Endothelial cell of umbilical vein (primary cell): ENCODE data around the gene TRMT1. TPM values are rescaled to one million over a fixed set of nuclear protein-coding genes. Genes with fewer than 3 reads are reported as not detected.
A peak's percentile ranks its signal among the peaks of the same experiment; 100 is the strongest.

Experiments
- BruUV-seq: library from RNA; stranded (reverse); fragments of 400-500 nt; replicated peaks from 2 replicates; lab custom pipeline; 2021; lab: Mats Ljungman, UMichigan
- CTCF ChIA-PET: fragments of 300-600, 350-600 bp; sonication (Branson Sonifier 250); formaldehyde crosslinking; loops from one replicate; lab custom pipeline; 2021; ENCODE audit warnings: antibody characterized with exemption, inconsistent platforms; lab: Charles Lee
- POLR2A ChIA-PET: fragments of 300-600, 350-600 bp; sonication (Branson Sonifier 250); formaldehyde crosslinking; loops from one replicate; lab custom pipeline; 2021; ENCODE audit warnings: antibody characterized with exemption, inconsistent platforms; lab: Charles Lee
- DNase-seq: peaks from one replicate; pipeline ENCODE4 v3.0.0-alpha.2; 2011; ENCODE audit warnings: low read depth, low spot score
- FAIRE-seq: peaks from 2 replicates; lab custom pipeline; 2011; peaks lifted over from hg19 to GRCh38; lab: Jason Lieb, UNC
- H2AFZ ChIP-seq: 2 replicates; pipeline ENCODE4 v1.6.0; 2012; ENCODE audit warnings: low read depth, low read length, control low read depth, inconsistent platforms
- H3K27ac ChIP-seq: 2 replicates; pipeline ENCODE4 v1.5.1; 2011; ENCODE audit warnings: low read depth, mild to moderate bottlenecking, control low read depth, low read length, moderate library complexity; ENCODE audit not compliant: insufficient read depth
- H3K27me3 ChIP-seq, 2 experiments: 2 replicates each; pipeline versions ENCODE4 v1.6.0 to v1.6.1; 2011; ENCODE audit warnings: low read length in 2 of 2, mixed read lengths in 1 of 2; ENCODE audit not compliant: control insufficient read depth in 2 of 2, insufficient read depth in 2 of 2
- H3K36me3 ChIP-seq, 2 experiments: 2 replicates in 1 of 2; 3 replicates in 1 of 2; pipeline ENCODE4 v1.5.1; 2011; ENCODE audit warnings: low read length in 2 of 2, mild to moderate bottlenecking in 1 of 2, moderate library complexity in 1 of 2; ENCODE audit not compliant: control insufficient read depth in 2 of 2, insufficient read depth in 2 of 2; ENCODE audit errors: extremely low read depth in 1 of 2
- H3K4me1 ChIP-seq: 3 replicates; pipeline ENCODE4 v1.5.1; 2011; ENCODE audit warnings: mild to moderate bottlenecking, low read length; ENCODE audit not compliant: control insufficient read depth, insufficient read depth; ENCODE audit errors: extremely low read depth
- H3K4me2 ChIP-seq: 2 replicates; pipeline ENCODE4 v1.6.1; 2011; ENCODE audit warnings: low read length, control low read depth, mixed read lengths; ENCODE audit not compliant: insufficient read depth
- H3K4me3 ChIP-seq, 3 experiments: fragments of 200-600 bp in 1 of 3; sonication (generic), shearing (Covaris generic) in 1 of 3; replicated peaks in 1 of 3; 2 replicates each; pipeline ENCODE4 v1.5.1; 2011 to 2016; ENCODE audit warnings: control low read depth in 3 of 3, low read length in 3 of 3, mild to moderate bottlenecking in 2 of 3, inconsistent platforms in 1 of 3, low read depth in 1 of 3, moderate library complexity in 1 of 3; ENCODE audit not compliant: insufficient read depth in 1 of 3
- H3K79me2 ChIP-seq: 2 replicates; pipeline ENCODE4 v1.6.0; 2012; ENCODE audit warnings: low read length, inconsistent platforms; ENCODE audit not compliant: control insufficient read depth, insufficient read depth
- H3K9ac ChIP-seq: replicated peaks from 2 replicates; pipeline ENCODE3; 2011; ENCODE audit warnings: low read length, control low read depth; ENCODE audit not compliant: insufficient read depth; ENCODE audit errors: extremely low read depth
- H3K9me1 ChIP-seq: replicated peaks from 3 replicates; pipeline ENCODE4 v1.6.0; 2011; ENCODE audit warnings: mild to moderate bottlenecking, low read length; ENCODE audit not compliant: control insufficient read depth, insufficient read depth; ENCODE audit errors: extremely low read depth
- H3K9me3 ChIP-seq: replicated peaks from 2 replicates; pipeline ENCODE4 v1.5.1; 2012; ENCODE audit warnings: low read length, inconsistent platforms; ENCODE audit not compliant: control insufficient read depth, insufficient read depth
- H4K20me1 ChIP-seq: replicated peaks from 2 replicates; pipeline ENCODE3; 2011; ENCODE audit warnings: mild to moderate bottlenecking, low read length; ENCODE audit not compliant: control insufficient read depth, insufficient read depth; ENCODE audit errors: extremely low read depth
- EZH2 ChIP-seq: IDR thresholded peaks from 2 replicates; pipeline ENCODE4 v1.6.1; 2012; ENCODE audit warnings: borderline replicate concordance, low read depth, mild to moderate bottlenecking, moderate library complexity, low read length, inconsistent platforms; ENCODE audit not compliant: severe bottlenecking
- GATA2 ChIP-seq: IDR thresholded peaks from 2 replicates; pipeline ENCODE4 v1.7.0; 2011; ENCODE audit warnings: low read depth, mild to moderate bottlenecking, moderate library complexity, mixed read lengths, low read length; ENCODE audit not compliant: insufficient read length, insufficient read depth
- MYC ChIP-seq: IDR thresholded peaks from one replicate; pipeline ENCODE4 v1.6.1; 2011; ENCODE audit warnings: mild to moderate bottlenecking, low read depth, low read length
- dilution Hi-C: fragments of 300-500 bp; cut with MboI; formaldehyde crosslinking; loops from one replicate; pipeline ENCODE4 v1.15.0; 2019; ENCODE audit warnings: low sequenced_read_pairs; ENCODE audit not compliant: extremely low pct_ligation_motif_present
- intact Hi-C: fragments of 100-400 bp; cut with micrococcal nuclease; formaldehyde crosslinking; loops from one replicate; pipeline ENCODE4 v1.10.0; 2022
- polyA plus RNA-seq, 4 experiments: library from polyadenylated mRNA; depleted of rRNA in 3 of 4; stranded (reverse) in 3 of 4; unstranded in 1 of 4; fragments of >200 nt; gene quantifications; 2 replicates each; pipeline versions ENCODE4 v1.2.1 to v1.2.3, GENCODE V29; 2011 to 2012; ENCODE audit warnings: missing spikeins in 1 of 4
- total RNA-seq: library from RNA; stranded (reverse); gene quantifications from 2 replicates; pipeline ENCODE4 v1.2.3, GENCODE V29; 2021
- TF ChIP-seq, protein P1 (sequence below): IDR thresholded peaks from 2 replicates; pipeline ENCODE4 v1.6.1; 2011; ENCODE audit not compliant: insufficient read depth, insufficient read length
- TF ChIP-seq, protein P2 (sequence below), 2 donors: IDR thresholded peaks; 1 replicate in 1 of 2; 2 replicates in 1 of 2; pipeline ENCODE4 v1.5.1; 2011; ENCODE audit warnings: low read length in 2 of 2, mild to moderate bottlenecking in 2 of 2, moderate library complexity in 2 of 2, control low read depth in 1 of 2, inconsistent platforms in 1 of 2, low read depth in 1 of 2; ENCODE audit not compliant: insufficient read depth in 1 of 2; ENCODE audit errors: extremely low read depth in 1 of 2

The TRMT1 gene
- total and polyA plus RNA-seq, 2 donors (not counting 3 experiments of a cell fraction or from before 2014, with no cell fraction given) = 46.3 to 53.0 TPM

DNA sequence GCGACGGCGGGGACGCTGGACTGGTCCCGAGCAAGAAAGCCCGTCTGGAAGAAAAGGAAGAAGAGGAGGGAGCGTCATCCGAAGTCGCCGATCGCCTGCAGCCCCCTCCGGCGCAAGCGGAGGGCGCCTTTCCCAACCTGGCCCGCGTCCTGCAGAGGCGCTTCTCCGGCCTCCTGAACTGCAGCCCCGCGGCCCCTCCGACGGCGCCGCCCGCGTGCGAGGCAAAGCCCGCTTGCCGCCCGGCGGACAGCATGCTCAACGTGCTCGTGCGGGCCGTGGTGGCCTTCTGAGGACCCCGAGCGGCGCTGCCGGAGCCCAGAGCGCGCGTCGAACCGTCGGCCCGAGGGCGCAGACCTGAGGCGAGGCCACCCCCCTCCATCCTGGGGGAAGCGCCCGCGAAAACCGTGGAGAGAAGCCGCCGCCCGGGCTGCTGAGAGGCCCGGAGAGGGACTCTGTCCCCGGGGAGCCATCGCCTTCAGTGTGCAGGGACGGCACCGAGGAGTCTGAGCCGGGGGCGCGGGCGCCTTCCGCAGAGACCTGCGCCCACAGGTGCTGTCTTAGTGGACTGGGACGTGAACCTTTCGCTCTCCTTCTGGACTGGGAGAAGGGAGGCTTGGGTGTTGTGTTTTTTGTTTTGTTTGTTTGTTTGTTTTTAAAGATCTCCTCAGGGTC lies 37.2 kb upstream of the TRMT1 start:
- FAIRE-seq = no peak
- CTCF ChIA-PET = interaction anchor here (0.6 to 2.4 kb wide), 6 partner anchors 10 to 109 kb away, joined by 3 to 17 read pairs (median 8); no protein-coding TSS in a partner anchor
- Histone ChIP-seq H3K36me3 (no peaks in the 10 kb centered on the region), H3K27me3 (no peaks in the 10 kb centered on the region), H3K79me2 (peaks cover 42% of the 10 kb centered on the region), H3K27ac (peak overlapping the region; percentile 96), H4K20me1 (no peaks in the 10 kb centered on the region), H3K9me1 (no peaks in the 10 kb centered on the region), H2AFZ (no peak overlapping the region), H3K4me2 (peak overlapping the region; percentile 87), H3K9ac (peak overlapping the region; percentile 97), H3K4me3 (peak overlapping the region; percentile 62 to 97 (median 67)), H3K4me1 (peaks cover 27% of the 10 kb centered on the region), H3K9me3 (no peaks in the 10 kb centered on the region)
- intact Hi-C loops = loop anchor here (2.0 to 5.0 kb wide), 3 partner anchors 41 to 579 kb away; no protein-coding TSS in a partner anchor
- no peak for TF ChIP-seq GATA2
- TF ChIP-seq, protein P1, sequence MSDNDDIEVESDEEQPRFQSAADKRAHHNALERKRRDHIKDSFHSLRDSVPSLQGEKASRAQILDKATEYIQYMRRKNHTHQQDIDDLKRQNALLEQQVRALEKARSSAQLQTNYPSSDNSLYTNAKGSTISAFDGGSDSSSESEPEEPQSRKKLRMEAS = no peak
- no peak for TF ChIP-seq MYC
- TF ChIP-seq, protein P2, sequence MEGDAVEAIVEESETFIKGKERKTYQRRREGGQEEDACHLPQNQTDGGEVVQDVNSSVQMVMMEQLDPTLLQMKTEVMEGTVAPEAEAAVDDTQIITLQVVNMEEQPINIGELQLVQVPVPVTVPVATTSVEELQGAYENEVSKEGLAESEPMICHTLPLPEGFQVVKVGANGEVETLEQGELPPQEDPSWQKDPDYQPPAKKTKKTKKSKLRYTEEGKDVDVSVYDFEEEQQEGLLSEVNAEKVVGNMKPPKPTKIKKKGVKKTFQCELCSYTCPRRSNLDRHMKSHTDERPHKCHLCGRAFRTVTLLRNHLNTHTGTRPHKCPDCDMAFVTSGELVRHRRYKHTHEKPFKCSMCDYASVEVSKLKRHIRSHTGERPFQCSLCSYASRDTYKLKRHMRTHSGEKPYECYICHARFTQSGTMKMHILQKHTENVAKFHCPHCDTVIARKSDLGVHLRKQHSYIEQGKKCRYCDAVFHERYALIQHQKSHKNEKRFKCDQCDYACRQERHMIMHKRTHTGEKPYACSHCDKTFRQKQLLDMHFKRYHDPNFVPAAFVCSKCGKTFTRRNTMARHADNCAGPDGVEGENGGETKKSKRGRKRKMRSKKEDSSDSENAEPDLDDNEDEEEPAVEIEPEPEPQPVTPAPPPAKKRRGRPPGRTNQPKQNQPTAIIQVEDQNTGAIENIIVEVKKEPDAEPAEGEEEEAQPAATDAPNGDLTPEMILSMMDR (IDR thresholded peaks at IDR 0.05; ENCODE audit: extremely low read depth in 1 of 2, insufficient read depth in 1 of 2, low read depth in 1 of 2, low read length in 2 of 2) = peak in 1 of 2 donors; percentile 3
- no peak for TF ChIP-seq EZH2
- POLR2A ChIA-PET = interaction anchor here (0.6 to 2.2 kb wide), 8 partner anchors 10 to 601 kb away, joined by 3 to 25 read pairs (median 6); partner anchors contain the start of gene NACC1
- DNase-seq = no peak
- dilution Hi-C loops = no loop called here
- TSS peak; percentile 19 for BruUV-seq
